Keratinocyte (primary cell): Measurements from ENCODE around the gene TGM4. TPM values are rescaled to one million over a fixed set of nuclear protein-coding genes. Genes with fewer than 3 reads are reported as not detected.

ENCODE experiments used
- DNase-seq: peaks from one replicate; pipeline ENCODE4 v3.0.0-alpha.2; 2011; ENCODE audit warnings: low read depth, missing footprints, low spot score
- FAIRE-seq: peaks from 2 replicates; lab custom pipeline; 2011; peaks lifted over from hg19 to GRCh38; lab: Jason Lieb, UNC
- H2AFZ ChIP-seq: 2 replicates; pipeline ENCODE4 v1.6.0; 2012; ENCODE audit warnings: low read length, control low read depth, inconsistent platforms; ENCODE audit not compliant: control insufficient read depth
- H3K27ac ChIP-seq: 2 replicates; pipeline ENCODE4 v1.5.1; 2011; ENCODE audit warnings: low read length; ENCODE audit not compliant: control insufficient read depth, insufficient read depth
- H3K27me3 ChIP-seq: 3 replicates; pipeline ENCODE4 v1.6.0; 2011; ENCODE audit warnings: low read length; ENCODE audit not compliant: control insufficient read depth, insufficient read depth; ENCODE audit errors: extremely low read depth
- H3K36me3 ChIP-seq, 2 experiments: 2 replicates in 1 of 2; 3 replicates in 1 of 2; pipeline ENCODE4 v1.5.1; 2011; ENCODE audit warnings: low read length in 2 of 2, mild to moderate bottlenecking in 1 of 2; ENCODE audit not compliant: control insufficient read depth in 2 of 2, insufficient read depth in 2 of 2; ENCODE audit errors: extremely low read depth in 1 of 2
- H3K4me1 ChIP-seq: 3 replicates; pipeline ENCODE4 v1.5.1; 2011; ENCODE audit warnings: low read length; ENCODE audit not compliant: control insufficient read depth, insufficient read depth; ENCODE audit errors: extremely low read depth
- H3K4me2 ChIP-seq: 3 replicates; pipeline ENCODE4 v1.6.0; 2011; ENCODE audit warnings: low read depth, low read length; ENCODE audit not compliant: control insufficient read depth, insufficient read depth; ENCODE audit errors: extremely low read depth
- H3K4me3 ChIP-seq, 3 experiments: fragments of 200-600 bp in 1 of 3; sonication (generic) in 1 of 3; 2 replicates in 2 of 3; 3 replicates in 1 of 3; pipeline ENCODE4 v1.5.1; 2011 to 2016; ENCODE audit warnings: low read length in 3 of 3, mild to moderate bottlenecking in 3 of 3, control low read depth in 2 of 3, inconsistent platforms in 1 of 3, low read depth in 1 of 3, mixed read lengths in 1 of 3, mixed run types in 1 of 3, moderate library complexity in 1 of 3; ENCODE audit not compliant: control insufficient read depth in 2 of 3, insufficient read depth in 2 of 3; ENCODE audit errors: extremely low read depth in 1 of 3
- H3K79me2 ChIP-seq: 2 replicates; pipeline ENCODE4 v1.6.0; 2012; ENCODE audit warnings: low read length; ENCODE audit not compliant: control insufficient read depth, insufficient read depth
- H3K9ac ChIP-seq: 3 replicates; pipeline ENCODE4 v1.6.0; 2011; ENCODE audit warnings: low read length; ENCODE audit not compliant: control insufficient read depth, insufficient read depth; ENCODE audit errors: extremely low read depth
- H3K9me1 ChIP-seq: 3 replicates; pipeline ENCODE4 v1.6.0; 2011; ENCODE audit warnings: low read length; ENCODE audit not compliant: control insufficient read depth, insufficient read depth; ENCODE audit errors: extremely low read depth
- H3K9me3 ChIP-seq: 2 replicates; pipeline ENCODE4 v1.5.1; 2012; ENCODE audit warnings: low read depth, low read length; ENCODE audit not compliant: control insufficient read depth
- H4K20me1 ChIP-seq: 3 replicates; pipeline ENCODE4 v1.6.0; 2011; ENCODE audit warnings: low read length; ENCODE audit not compliant: control insufficient read depth, insufficient read depth; ENCODE audit errors: extremely low read depth
- CTCF ChIP-seq, 3 experiments: IDR thresholded peaks in 1 of 3; conservative IDR thresholded peaks in 1 of 3; optimal IDR thresholded peaks in 1 of 3; 2 replicates in 2 of 3; 3 replicates in 1 of 3; pipeline versions ENCODE3 to v1.5.1; 2011; ENCODE audit warnings: low read length in 3 of 3, mild to moderate bottlenecking in 3 of 3, moderate library complexity in 2 of 3, control low read depth in 1 of 3, inconsistent platforms in 1 of 3; ENCODE audit not compliant: insufficient read depth in 2 of 3; ENCODE audit errors: extremely low read depth in 1 of 3
- EZH2 ChIP-seq: IDR thresholded peaks from one replicate; pipeline ENCODE4 v1.6.1; 2012; ENCODE audit warnings: inconsistent platforms, mild to moderate bottlenecking, low read length, moderate library complexity
- dilution Hi-C: fragments of 300-500 bp; cut with MboI; formaldehyde crosslinking; loops from one replicate; pipeline ENCODE4 v1.7.0; 2020; ENCODE audit warnings: low sequenced_read_pairs; ENCODE audit not compliant: extremely low pct_ligation_motif_present
- polyA plus RNA-seq, 5 experiments: library from polyadenylated mRNA; depleted of rRNA in 3 of 5; stranded (reverse) in 3 of 5; stranded (forward) in 1 of 5; unstranded in 1 of 5; fragments of >200 nt; gene quantifications; 1 replicate in 1 of 5; 2 replicates in 3 of 5; 3 replicates in 1 of 5; pipeline versions ENCODE4 v1.2.1 to v1.2.3, GENCODE V29; 2011 to 2012; ENCODE audit warnings: missing spikeins in 2 of 5, low read depth in 1 of 5, low replicate concordance in 1 of 5

TGM4 gene
- polyA plus RNA-seq, 1 donor (not counting 4 experiments of a cell fraction or from before 2014, with no cell fraction given): 1.3 TPM

DNA sequence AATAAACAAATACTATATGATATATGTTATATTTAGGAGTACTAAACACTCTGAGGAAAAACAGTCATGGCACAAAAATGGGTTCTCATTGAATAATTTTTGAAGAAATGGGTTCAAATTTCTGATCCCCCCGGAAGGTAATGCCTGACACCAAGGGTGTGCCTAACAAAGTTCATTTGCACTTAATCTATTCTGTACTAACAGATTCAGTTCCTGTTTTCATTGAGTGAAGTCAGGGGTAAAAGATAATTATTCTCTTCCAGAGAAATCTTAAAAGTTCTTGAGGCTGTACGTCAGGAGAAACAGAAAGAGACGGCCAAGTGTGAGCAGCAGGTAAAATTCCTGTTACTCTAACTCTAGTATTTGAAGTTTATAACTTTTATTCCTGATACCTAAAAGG, 47.2 kb upstream of the TGM4 start:
- H3K4me2 ChIP-seq: no peak overlapping the region
- no peaks in the 10 kb centered on the region for H3K9me1 ChIP-seq
- no peaks in the 10 kb centered on the region for H3K9me3 ChIP-seq
- H4K20me1 ChIP-seq: no peaks in the 10 kb centered on the region
- TF ChIP-seq CTCF (optimal IDR thresholded peaks at IDR 0.05 in 1 of 3, IDR thresholded peaks at IDR 0.05 in 1 of 3, conservative IDR thresholded peaks at IDR 0.05 in 1 of 3; ENCODE audit: extremely low read depth in 1 of 3, insufficient read depth in 2 of 3, low read length in 3 of 3): no peak
- TF ChIP-seq EZH2: no peak
- FAIRE-seq: no peak
- no peak overlapping the region for H3K9ac ChIP-seq
- peaks cover 9% of the 10 kb centered on the region for H3K4me1 ChIP-seq
- H2AFZ ChIP-seq: no peak overlapping the region
- H3K27ac ChIP-seq: no peak overlapping the region
- dilution Hi-C loops: no loop called here
- no peaks in the 10 kb centered on the region for H3K36me3 ChIP-seq
- no peaks in the 10 kb centered on the region for H3K27me3 ChIP-seq
- no peaks in the 10 kb centered on the region for H3K79me2 ChIP-seq
- DNase-seq: no peak
- no peak overlapping the region for H3K4me3 ChIP-seq

- no peaks in the 10 kb centered on the region for H3K9me3 ChIP-seq
- H3K27me3 ChIP-seq: no peaks in the 10 kb centered on the region
- no peak overlapping the region for H3K4me2 ChIP-seq
- DNase-seq: no peak
- no peaks in the 10 kb centered on the region for H4K20me1 ChIP-seq
- H3K4me3 ChIP-seq: no peak overlapping the region
- TF ChIP-seq CTCF (optimal IDR thresholded peaks at IDR 0.05 in 1 of 3, IDR thresholded peaks at IDR 0.05 in 1 of 3, conservative IDR thresholded peaks at IDR 0.05 in 1 of 3; ENCODE audit: extremely low read depth in 1 of 3, insufficient read depth in 2 of 3, low read length in 3 of 3) (no peak), EZH2 (no peak)
- H3K36me3 ChIP-seq: no peaks in the 10 kb centered on the region
- dilution Hi-C loops: no loop called here
- no peaks in the 10 kb centered on the region for H3K9me1 ChIP-seq
- H3K9ac ChIP-seq: no peak overlapping the region
- no peak for FAIRE-seq
- no peaks in the 10 kb centered on the region for H3K79me2 ChIP-seq
- no peaks in the 10 kb centered on the region for H3K4me1 ChIP-seq
- no peak overlapping the region for H3K27ac ChIP-seq
- H2AFZ ChIP-seq: no peak overlapping the region
Measured at GRCh38 chr3:44831232-44831631, 43.2 kb upstream of the TGM4 start.
